H1 (cell line): ENCODE data around the gene OR8A1.

Source experiments
- EP300 ChIP-seq, 2 experiments: IDR thresholded peaks; 1 replicate in 1 of 2; 2 replicates in 1 of 2; pipeline ENCODE4 v1.6.1; 2011 to 2012; ENCODE audit warnings: low read depth in 2 of 2, low read length in 2 of 2, mild to moderate bottlenecking in 2 of 2, borderline replicate concordance in 1 of 2, inconsistent platforms in 1 of 2, moderate library complexity in 1 of 2
- EZH2 ChIP-seq: fragments of 200-600 bp; sonication (generic); IDR thresholded peaks from 2 replicates; pipeline ENCODE4 v1.7.1; 2012; ENCODE audit warnings: low read depth, mild to moderate bottlenecking, moderate library complexity, low read length, inconsistent platforms; ENCODE audit not compliant: severe bottlenecking
- GTF2F1 ChIP-seq: IDR thresholded peaks from 2 replicates; pipeline ENCODE4 v1.6.1; 2012; ENCODE audit warnings: low read depth, low read length, improper control_type of control experiment, borderline replicate concordance
- RAD21 ChIP-seq, 2 experiments: IDR thresholded peaks in 1 of 2; conservative IDR thresholded peaks in 1 of 2; 2 replicates each; pipeline ENCODE4 v1.6.1; 2011; ENCODE audit warnings: low read depth in 2 of 2, low read length in 2 of 2, improper control_type of control experiment in 1 of 2, inconsistent platforms in 1 of 2, mild to moderate bottlenecking in 1 of 2, moderate library complexity in 1 of 2
- TF ChIP-seq, protein P1 (sequence below), 3 experiments: IDR thresholded peaks; 1 replicate in 2 of 3; 2 replicates in 1 of 3; pipeline versions ENCODE4 v1.5.1 to v1.6.1; 2011; ENCODE audit warnings: low read length in 3 of 3, mild to moderate bottlenecking in 3 of 3, inconsistent platforms in 2 of 3, low read depth in 1 of 3, moderate library complexity in 1 of 3; ENCODE audit not compliant: insufficient read depth in 1 of 3; ENCODE audit errors: control extremely low read depth in 1 of 3

DNA sequence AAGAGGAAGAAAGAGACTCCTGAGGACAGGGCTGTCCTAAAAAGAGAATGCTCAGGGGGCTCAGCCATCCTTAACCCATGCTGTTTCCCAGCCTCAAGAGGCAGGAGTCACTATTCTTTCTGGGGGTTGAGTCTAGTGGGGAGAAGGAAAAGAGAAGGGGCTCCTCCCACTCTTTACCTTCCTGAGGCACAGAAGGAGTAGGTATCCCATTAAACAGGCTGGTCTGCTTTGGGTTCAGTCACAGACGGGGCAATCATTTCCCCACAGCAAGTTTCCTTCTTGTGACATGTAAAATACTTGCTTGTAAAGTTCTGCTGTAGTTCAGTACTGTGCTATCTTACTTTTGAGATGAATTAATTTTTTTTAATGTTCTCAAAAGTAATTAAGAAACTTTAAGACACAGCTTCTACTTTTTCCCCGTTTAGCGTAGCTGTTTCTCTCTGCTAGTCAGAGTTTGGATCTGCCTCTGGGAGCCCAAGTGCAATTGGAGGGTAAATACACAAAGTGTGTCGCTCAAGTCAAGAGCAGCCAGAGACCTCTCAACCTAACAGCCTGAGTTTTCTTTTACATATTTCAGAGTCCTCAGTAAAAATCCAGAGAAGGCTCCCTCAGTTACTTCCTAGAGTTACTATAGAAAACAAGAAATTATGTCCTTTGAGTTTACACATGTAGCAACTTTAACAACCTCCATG, 15.0 kb downstream of the OR8A1 start:
- TF ChIP-seq GTF2F1 (no peak), RAD21 (IDR thresholded peaks at IDR 0.05 in 1 of 2, conservative IDR thresholded peaks at IDR 0.05 in 1 of 2; ENCODE audit: low read depth in 2 of 2, low read length in 2 of 2) (no peak), EZH2 (no peak), EP300 (IDR thresholded peaks at IDR 0.05; ENCODE audit: borderline replicate concordance in 1 of 2, low read depth in 2 of 2, low read length in 2 of 2) (no peak)
- TF ChIP-seq, protein P1, sequence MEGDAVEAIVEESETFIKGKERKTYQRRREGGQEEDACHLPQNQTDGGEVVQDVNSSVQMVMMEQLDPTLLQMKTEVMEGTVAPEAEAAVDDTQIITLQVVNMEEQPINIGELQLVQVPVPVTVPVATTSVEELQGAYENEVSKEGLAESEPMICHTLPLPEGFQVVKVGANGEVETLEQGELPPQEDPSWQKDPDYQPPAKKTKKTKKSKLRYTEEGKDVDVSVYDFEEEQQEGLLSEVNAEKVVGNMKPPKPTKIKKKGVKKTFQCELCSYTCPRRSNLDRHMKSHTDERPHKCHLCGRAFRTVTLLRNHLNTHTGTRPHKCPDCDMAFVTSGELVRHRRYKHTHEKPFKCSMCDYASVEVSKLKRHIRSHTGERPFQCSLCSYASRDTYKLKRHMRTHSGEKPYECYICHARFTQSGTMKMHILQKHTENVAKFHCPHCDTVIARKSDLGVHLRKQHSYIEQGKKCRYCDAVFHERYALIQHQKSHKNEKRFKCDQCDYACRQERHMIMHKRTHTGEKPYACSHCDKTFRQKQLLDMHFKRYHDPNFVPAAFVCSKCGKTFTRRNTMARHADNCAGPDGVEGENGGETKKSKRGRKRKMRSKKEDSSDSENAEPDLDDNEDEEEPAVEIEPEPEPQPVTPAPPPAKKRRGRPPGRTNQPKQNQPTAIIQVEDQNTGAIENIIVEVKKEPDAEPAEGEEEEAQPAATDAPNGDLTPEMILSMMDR (IDR thresholded peaks at IDR 0.05; ENCODE audit: control extremely low read depth in 1 of 3, insufficient read depth in 1 of 3, low read depth in 1 of 3, low read length in 3 of 3), result no peak
